Stimulated activated CD8-positive, alpha-beta memory T cell treated with anti-CD3 and anti-CD28 coated beads, Interleukin-15, amount 100 ng/mL, for 4 hours (primary cell): ENCODE results near the gene MPC1.

Experiments used
- DNase-seq, 2 donors: peaks; one replicate each; pipeline ENCODE4 v3.0.0-alpha.2; 2020; ENCODE audit warnings: low read depth in 2 of 2

MPC1 gene

GRCh38 chr6:166382933-166383801 is at the start of gene MPC1:
Gene MPC1, minus strand, starts transcription at chr6:166382940. Its CDS starts 64 bp downstream, at chr6:166382876.
- peak; percentile 85 to 93 for DNase-seq

DNA sequence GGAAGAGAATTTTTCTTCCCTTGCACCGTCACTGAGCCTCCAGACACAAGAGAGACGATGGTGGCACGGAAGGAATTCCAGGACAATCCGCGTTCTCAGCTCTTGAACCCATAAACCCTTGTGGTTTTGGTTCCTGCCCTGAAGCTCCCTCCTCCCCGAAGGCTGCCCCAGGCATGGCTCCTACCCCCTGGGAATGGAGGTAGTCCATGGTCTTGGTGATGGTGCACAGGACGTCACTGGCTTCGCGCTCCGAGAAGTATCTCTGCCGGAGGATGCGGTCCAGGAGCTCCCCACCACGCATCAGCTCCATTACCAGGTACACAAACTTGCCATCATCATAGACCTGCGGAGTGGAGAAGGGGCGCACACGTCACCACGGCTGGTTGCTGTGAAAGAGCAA is 47.5 kb upstream of the MPC1 start:
- no peak for DNase-seq

GRCh38 chr6:166424431-166424830 is 41.7 kb upstream of the MPC1 start:
- no peak for DNase-seq

DNA sequence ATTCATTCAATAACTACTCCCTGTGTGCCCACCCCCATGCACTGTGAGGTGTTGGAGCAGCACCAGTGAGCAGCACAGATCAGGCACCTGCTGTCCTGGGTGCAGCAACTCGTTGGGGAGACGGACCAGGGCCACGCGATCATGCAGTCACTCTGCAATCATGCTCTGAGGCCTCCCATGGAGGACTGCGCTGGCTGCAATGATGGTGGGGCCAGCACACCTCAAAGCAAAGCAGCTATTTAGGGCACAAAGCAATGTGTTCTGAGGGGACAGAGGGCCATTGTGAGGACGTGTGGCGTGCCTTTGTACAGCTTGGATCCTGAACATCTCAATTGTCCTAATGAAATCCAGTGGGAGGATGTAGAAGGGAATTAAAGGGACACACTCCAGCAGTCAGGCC is 41.0 kb upstream of the MPC1 start:
- no peak for DNase-seq

- DNase-seq, result no peak
Measured at GRCh38 chr6:166423051-166423745, 40.5 kb upstream of the MPC1 start.

GRCh38 chr6:166422201-166422940 is 39.6 kb upstream of the MPC1 start:
- no peak for DNase-seq

DNA sequence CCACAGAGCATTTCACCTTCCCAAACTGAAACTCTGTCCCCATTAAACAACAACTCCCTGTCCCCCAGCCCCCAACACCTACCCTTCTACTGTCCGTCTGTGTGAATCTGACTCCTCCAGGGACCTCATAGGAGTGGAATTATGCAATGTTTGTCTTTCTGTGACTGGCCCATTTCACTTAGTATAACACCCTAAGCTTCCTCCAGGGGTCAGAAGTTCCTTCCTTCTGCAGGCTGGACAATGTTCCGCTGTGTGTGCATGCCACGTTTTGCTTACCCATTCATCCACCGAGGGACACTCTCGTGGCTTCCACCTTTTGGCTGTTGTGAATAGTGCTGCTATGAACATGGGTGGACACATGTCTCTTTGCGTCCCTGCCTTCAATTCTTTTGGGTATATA is 37.6 kb upstream of the MPC1 start:
- DNase-seq, result no peak

DNA sequence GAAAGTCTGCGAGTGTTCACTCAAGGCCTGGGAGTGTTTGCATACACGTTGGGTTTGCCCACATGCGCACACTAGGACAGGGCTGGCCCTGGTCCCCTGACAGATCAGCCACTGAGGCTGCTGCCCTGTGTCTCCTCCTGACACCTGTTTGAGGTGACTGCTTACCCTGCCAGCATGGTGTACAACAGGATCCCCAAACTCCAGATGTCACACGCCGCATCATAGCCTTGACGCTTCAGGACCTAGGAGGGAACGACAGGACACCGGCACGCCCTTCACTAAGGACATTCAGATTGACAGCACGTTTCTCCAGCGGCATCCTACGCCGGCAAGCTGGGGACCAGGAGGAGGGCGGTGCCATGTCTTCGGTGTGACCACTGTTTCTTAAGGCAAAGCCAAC is 37.0 kb upstream of the MPC1 start:
- no peak for DNase-seq

- DNase-seq, result peak; percentile 43 to 51
Measured at GRCh38 chr6:166419286-166419685, 36.5 kb upstream of the MPC1 start.

GRCh38 chr6:166418691-166419143 is 36.0 kb upstream of the MPC1 start:
- no peak for DNase-seq

- no peak for DNase-seq
Measured at GRCh38 chr6:166417285-166417691, 34.5 kb upstream of the MPC1 start.

- no peak for DNase-seq
Measured at GRCh38 chr6:166415833-166416347, 33.1 kb upstream of the MPC1 start.

DNA sequence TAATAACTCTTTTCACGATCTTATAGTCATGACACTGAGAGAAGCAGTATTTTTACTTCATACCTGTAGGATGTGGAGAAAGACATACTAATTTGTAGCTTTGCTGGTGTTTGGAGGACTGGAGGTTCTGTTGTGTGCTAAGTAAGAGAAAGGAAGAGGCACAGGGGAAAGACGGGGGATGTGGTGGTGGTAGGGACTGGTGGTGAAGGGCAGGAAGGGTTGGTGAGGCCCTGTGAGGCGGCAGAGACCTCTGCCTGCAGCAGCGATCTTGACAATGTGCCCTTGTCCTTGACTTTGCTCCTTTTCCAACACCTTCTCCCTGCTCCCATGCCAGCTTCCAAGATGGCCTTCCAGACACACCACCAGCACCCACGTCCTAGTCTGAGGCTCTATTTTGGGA is 32.6 kb upstream of the MPC1 start:
- no peak for DNase-seq

DNA sequence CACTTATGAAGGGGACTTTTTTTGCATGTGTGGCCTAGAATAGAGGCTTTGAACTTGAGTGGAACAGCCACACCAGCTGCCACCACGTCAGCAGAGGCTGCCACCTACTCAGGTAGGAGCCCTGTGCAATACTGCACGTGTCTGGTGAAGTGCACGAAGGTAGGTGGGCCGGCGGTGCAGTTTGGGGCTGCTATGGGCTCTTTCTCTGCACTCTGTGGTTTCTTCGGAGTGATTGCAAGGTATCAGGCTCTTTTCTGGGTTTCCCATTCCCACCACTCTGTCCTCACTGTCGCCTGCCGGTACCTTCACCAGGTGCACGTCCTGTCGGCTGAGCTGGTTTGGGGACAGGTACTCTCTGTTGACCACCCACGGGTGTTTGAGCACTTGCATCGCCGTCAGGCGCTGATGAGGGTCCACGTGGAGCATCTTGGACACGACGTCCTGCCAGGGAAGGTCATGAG is 30.8 kb upstream of the MPC1 start:
- DNase-seq, result no peak

- DNase-seq, result no peak
Measured at GRCh38 chr6:166412911-166413384, 30.2 kb upstream of the MPC1 start.

DNA sequence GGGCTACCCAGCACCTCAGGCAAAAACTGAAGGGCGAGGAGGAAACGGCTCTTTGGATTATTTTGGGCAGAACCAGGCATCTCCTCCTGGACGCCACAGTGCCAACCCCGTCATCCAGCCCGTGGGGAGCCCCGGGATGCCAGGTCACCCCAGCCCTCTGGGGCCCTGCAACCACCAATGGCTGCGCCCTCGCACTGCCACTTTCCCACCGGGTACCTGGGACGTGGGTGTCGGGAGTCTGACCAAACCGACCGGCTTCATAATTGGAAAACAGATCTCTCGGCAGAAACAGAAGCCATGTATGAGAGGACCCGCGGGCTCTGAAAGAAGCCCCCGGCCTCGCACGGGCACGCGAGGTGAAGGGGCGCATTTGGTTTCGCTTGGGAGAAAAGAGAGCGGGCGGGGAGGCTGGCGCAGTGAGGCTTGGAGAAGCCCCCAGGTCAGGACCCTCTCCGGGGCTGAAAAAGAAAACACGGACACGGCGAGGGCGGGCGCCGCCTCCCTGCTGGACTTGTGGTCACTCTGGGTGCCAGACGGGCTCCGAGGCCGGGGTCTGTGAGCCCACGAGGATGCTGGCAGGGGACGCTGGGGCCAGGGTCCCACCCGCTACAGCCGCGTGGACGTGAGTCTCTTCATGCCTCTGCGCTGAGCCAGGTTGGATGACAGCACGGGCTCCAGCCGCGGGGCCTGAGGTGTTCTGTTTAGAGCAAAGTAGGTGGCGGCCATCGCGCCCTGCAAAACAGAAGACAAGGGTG is 29.6 kb upstream of the MPC1 start:
- DNase-seq, result no peak

- DNase-seq, result no peak
Measured at GRCh38 chr6:166411721-166412151, 29.0 kb upstream of the MPC1 start.

- no peak for DNase-seq
Measured at GRCh38 chr6:166411271-166411670, 28.5 kb upstream of the MPC1 start.

DNA sequence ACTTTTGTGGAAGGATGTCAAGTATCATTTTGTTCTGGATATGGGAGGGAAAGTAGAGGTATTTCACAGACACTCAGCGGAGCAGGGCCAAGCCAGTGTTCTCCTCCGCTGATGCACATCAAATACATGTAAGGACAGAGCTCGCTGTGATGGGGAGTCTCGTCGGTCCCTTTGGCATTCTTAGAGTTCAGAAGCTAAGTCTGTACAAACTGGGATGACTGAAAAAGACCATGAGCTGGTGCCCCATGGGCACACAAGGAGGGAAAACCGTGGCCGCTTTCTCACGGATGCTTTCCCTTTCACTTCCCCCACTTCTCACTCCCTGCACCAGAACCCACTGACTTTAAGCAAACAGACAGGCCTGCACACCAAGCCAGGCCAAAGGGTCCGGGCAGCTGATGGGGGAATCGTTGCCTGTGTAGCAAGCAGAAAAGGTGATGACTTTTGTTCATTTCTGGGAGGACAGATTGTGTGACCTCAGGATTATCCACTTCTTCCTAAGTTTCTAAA is 27.7 kb upstream of the MPC1 start:
- no peak for DNase-seq

DNA sequence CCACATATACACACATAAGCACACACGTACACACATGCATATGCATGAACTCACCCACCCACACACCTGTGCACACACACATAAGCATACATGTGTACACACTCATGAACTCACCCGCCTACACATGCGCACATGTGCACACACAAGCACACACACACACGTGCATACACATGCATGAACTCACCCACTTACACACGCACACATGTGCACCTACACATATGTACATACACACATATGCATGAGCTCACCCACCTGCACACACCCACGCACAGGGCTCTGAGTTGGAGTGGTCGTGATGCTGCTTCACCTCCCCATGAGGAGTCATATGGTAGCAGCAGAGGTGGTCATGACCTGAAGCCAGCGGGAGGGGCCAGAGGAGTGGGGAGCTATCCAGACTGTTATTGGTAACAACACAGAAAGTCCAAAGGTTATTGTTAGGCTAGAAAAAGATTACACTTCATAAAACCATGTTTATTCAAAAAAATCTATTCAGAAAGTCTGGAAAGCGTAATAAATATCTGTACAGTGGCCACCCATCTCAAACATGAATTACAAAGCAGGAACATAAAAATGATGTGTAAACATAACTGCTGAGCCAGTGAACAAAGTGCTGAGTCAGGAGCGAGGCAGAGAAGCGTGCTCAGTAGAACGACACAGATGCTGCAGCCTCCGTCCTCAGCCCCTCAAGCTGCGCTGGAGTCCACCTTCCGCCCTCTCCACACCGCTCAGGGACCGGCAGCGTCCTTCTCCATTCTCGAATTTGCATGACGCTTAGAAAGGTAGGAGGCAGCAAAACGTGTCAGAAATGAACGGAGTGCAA is 26.4 kb upstream of the MPC1 start:
- DNase-seq, result no peak
